GM19455 (cell line): ENCODE results near the gene ZNF30.
A peak's percentile ranks its signal among the peaks of the same experiment; 100 is the strongest.
"Not testable (repeated sequence)": the region's sequence is repeated elsewhere in the genome, so short reads cannot be mapped to it uniquely, and the experiment has no call there.

ENCODE experiments used
- ATAC-seq: cut with Tn5 transposase; IDR thresholded peaks from one replicate; pipeline ENCODE4 v1.9.1; 2021; ENCODE audit not compliant: unreplicated experiment

Gene ZNF30

DNA sequence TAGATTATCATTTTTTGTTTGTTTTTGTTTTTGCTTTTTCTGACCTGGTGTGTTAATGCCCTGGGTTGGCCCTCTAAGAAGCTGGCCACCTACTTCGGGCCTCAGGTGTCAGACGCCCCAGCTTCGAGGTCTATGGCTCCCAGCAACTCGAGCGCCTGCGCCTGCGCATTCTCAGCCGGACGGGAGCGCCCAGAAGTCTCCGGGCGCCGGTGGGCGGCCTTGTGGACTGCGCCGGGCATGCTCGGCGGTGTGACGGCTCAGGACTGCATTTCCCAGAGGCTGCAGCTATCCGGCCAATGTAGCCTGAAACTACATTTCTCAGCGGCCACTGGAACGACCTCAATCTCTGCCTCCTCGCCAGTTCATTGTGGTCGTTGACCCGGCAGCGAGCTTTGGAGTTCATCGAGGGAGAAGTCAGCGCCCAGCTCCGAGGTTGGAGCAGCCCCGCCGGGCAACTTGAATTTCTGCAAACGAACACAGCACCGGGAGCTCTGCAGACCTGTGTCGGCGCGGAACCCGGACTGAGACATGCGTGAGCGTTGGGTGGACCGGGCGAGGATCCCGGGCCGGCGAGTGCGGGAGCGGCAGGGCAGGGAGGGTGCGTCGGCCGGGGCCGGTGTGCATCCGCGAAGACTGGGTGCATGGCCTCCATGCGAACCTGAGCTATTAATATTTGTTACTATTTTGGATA is at the start of gene ZNF30:
TSS of gene ZNF30 (plus strand) at position 219 of the 691 bp plus-strand sequence. CDS start 3,045 bp downstream, outside the sequence.
- ATAC-seq = peak; percentile 86

DNA sequence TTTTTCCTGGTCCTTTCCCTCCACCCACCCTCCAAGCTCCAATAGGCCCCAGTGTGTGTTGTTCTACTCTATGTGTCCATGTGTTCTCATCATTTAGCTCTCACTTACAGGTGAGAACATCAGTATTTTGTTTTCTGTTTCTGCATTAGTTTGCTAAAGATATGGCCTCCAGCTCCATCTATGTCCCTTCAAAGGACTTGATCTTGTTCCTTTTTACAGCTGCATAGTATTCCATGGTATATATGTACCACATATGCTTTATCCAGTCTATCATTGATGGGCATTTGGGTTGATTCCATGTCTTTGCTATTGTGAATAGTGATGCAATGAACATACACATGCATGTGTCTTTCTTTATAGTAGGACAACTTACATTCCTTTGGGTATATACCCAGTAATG is 47.1 kb upstream of the ZNF30 start:
- no peak for ATAC-seq

DNA sequence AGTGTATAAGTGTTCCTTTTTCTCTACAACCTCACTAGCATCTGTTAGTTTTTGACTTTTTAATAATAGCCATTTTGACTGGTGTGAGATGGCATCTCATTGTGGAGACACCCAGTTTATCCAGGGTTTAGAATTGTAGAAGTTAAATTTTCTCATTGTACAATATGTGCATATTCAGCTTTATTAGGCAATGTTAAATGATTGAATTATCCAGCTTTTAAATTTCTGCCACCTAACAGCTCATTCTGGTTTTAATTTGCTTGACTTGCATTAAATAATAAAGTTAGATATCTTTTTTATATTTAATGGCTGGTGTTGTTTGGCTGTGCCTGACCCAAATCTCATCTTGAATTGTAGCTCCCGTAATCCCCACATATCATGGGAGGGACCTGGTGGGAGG is 46.7 kb upstream of the ZNF30 start:
- ATAC-seq = no peak

DNA sequence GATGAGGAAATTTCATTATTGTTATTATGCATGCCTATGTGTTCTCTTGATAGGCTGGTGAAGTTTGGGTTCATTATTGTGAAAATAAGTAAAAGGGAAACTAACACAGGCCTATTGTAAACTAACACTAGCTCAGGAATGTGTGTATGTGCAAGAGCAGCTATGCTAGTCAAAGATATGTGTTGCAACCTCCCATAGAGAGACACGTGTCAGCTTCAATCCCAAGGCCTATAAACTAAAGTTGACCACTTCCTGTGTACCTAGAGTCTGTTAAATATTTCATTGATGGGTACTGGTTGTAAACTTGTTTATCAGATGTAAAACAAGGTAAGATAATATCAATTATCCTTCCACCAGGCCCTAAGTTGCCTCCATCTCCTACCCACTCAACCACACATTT is 44.7 kb upstream of the ZNF30 start:
- no peak for ATAC-seq

DNA sequence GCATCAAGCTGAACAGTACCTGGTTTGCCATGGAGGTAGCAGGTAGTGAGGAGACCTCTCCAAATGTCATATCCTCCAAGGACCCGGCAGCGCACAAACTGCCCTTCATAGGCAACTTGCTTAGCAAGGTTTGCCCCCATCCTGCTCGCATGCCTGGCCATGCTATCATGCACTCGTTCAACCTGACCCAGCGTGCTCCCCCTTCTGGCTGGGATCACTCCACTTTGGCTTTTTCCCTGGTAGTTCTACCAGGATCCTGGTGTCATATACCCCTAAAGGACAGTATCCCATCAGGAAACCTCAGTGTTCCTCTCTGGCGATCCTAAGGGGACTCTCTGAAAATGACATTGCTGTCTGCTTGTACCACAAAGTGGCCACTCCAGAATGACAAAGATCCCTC is 38.6 kb upstream of the ZNF30 start:
- ATAC-seq = no peak

DNA sequence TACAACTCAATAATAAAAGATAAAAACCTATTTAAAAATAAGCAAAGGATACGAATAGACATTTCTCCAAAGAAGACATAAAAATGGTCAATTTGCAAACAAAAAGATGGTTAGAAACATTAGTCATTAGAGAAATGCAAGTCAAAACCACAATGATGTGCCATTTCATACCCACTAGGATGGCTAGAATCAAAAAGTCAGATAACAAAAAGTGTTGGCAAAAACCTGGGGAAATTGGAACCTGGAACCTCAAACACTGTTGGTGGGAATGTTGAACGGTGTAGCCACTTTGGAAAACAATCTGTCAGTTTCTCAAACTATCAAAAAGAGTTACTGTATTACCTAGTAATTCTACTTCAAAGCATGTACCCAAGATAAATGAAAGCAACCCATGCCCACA is 26.5 kb upstream of the ZNF30 start:
- ATAC-seq = no peak

DNA sequence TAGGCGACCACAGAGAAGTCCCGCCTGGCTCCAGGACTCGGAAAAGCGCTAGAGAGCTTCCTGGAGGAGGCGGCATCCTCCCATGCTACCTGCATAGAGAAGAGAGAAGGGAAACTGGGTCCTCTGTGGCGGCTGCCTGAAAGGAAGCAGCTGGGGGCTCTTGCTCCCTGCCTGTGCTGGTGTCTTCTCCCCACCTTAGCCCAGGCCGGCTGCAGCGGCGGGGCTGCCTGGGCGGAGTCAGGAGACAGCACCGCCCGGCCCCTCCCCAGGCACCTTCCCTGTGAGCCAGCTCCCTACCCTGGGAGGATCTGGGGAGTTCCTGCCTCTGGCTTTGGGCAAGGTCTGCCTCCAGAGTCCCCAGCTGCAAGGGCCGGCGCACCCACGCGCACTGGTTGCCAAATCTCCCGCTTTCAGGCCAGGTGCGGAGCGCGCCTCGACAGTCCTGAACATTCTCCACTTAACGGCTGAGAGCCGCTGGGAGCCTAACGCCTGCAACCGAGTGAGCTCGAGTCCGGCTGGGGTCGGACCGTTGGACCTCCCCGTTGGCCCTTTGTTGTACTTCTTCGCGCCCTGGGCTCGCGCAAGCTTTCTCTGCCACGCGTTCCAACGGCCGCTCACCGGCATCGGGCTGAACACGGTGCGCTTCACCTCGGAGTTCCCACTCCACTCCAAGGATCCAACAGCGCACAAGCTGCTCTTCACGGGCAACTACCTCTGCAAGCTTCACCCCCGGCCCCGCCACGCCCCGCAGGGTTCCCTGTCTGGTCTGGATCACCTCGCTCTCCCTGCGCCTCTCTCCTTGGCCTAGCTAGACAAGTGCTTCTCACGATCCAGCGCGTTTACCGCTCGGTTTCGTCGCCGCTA is 21.8 kb upstream of the ZNF30 start:
- ATAC-seq = no peak

DNA sequence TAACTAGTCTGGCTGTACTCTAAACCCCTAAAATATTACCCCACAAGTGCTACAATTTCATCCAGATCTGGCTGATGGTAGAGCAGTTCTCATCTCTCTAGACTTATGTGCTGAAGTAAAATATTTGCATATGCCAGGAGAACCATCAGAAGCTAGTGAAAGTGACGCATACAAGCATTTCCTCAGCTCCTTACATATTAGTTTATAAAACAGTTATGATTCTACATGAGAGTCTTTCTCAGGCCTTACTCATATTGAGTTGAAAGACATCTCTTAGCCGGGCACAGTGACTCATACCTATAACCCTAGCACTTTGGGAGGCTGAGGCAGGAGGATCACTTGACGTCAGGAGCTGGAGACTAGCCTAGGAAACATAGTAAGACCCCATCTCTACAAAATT is 15.9 kb upstream of the ZNF30 start:
- ATAC-seq = no peak

DNA sequence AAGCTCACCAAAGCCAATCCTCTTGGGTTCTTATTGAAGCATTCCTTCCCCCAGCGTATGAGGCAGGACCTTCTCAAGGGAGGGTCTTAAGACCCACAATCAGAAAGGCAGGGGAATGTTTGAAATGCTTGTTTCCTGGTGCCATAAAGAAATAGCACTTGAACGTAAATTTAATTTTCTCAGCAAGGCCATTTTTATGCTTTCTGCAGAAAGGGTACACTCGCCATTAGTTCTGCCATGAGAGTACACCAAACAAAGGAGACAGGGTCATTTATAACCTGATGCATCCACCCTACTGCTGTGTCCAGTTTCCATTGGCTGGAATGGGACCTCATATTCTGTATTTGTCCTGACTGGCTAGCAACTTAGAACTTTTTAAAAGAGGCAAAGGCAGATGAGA is 9.6 kb upstream of the ZNF30 start:
- not testable (repeated sequence) for ATAC-seq

DNA sequence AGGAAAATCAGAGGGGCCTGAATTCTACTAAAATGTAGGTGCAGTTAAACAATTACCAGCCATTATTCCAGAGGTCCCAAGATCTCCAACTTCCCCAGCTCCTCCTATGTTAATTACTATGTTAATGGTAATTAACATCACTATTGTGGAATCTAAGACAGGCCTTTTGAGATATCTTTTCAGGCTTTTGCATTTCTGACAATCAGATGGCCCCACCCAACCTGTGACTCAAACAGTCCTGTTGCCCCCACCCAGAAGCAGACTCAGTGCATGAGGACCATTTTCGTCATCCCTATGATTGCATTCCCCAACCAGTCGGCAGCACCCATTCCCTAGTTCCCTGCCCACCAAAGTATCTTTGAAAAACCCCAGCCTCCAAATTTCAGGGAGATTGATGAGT is 8.5 kb upstream of the ZNF30 start:
- ATAC-seq = no peak

DNA sequence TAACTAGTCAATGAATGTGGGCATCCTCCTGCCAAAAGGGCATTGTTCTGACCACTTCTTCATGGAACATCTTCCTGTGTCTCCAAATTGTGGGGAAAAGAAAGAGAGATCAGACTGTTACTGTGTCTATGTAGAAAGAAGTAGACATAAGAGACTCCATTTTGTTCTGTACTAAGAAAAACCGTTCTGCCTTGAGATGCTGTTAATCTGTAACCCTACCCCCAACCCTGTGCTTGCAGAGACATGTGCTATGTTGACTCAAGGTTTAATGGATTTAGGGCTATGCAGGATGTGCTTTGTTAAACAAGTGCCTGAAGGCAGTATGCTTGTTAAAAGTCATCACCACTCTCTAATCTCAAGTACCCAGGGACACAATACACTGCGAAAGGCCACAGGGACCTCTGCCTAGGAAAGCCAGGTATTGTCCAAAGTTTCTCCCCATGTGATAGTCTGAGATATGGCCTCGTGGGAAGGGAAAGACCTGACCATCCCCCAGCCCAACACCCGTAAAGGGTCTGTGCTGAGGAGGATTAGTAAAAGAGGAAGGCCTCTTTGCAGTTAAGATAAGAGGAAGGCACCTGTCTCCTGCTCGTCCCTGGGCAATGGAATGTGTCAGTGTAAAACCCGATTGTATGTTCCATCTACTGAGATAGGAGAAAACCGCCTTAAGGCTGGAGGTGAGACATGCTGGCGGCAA is 6.5 kb upstream of the ZNF30 start:
- ATAC-seq = not testable (repeated sequence)

DNA sequence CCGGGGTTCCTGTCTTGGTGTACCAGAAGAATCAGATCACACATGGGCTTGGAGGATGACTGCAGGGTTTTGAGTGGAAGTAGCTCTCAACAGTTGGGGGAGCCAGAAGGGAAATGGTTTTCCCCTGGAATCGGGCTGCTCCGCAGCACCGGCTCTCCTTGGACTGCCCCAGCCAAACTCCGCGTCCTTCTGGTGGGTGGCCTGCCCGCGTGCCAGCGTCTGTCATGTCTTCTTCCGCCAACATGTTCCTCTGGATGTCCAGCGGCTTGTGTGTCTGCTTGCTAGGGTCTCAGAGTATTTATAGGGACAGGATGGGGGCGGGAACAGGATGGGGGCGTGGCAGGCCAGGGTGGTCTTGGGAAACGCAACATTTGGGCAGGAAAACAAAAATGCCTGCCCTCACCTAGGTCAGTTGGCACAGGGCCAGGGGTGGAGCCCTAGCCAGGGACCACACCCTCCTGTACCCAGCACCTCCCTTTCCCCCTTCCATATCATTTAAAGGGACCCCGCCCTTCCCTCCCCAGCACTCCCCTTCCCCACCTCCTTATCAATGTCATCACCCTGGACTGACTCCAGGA is 1.3 kb upstream of the ZNF30 start:
- ATAC-seq = no peak

DNA sequence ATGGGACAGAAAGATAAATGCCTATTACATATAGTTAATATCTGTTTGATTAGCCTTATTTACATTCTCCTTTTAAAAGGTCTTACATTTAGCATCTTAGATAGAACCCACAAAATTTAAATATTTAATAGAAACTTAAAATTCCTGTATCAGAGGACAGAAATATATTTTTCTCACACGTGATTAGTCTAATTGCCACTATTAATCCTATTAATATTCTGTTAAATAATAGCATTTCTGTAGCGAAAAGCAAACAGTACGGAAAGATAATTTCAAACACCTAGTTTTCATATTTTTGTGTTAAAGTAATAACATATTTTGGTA is 380 bp upstream of the ZNF30 start:
- ATAC-seq = no peak

DNA sequence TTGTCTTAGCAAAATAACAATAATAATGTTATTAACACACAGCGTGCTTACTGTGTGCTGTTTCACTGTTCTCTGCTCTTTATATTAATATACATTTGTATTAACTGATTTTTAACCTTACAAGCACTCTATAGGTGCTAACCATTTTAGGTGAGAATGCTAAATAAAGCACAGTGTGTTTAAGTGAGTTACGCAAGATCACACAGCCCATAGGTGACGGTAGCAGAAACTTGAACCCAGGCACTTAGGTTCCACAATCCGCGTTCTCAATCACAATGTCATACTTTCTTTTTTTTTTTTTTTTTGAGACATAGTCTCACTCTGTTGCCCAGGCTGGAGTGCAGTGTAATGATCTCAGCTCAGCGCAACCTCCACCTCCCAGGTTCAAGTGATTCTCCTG is 5.8 kb downstream of the ZNF30 start:
- ATAC-seq = no peak

DNA sequence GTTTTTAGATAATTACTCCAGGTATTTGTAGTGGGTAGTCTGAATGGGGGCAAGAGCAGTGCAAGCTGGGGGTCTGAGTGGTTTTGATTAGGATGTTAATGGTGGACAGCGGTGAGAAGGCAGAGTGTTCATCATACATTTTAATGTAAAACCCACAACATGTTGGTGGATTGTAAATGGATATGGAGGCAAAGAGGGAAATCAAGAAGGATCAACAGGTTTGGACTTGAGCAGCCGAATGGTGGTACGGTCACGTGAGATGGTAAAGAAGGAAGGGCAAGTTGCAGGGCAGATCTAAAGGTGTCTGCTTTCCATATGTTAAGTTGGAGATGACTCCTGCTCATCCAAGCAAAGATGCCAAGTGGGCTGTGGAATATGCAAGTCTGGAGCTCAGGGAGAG is 9.5 kb downstream of the ZNF30 start:
- ATAC-seq = no peak

DNA sequence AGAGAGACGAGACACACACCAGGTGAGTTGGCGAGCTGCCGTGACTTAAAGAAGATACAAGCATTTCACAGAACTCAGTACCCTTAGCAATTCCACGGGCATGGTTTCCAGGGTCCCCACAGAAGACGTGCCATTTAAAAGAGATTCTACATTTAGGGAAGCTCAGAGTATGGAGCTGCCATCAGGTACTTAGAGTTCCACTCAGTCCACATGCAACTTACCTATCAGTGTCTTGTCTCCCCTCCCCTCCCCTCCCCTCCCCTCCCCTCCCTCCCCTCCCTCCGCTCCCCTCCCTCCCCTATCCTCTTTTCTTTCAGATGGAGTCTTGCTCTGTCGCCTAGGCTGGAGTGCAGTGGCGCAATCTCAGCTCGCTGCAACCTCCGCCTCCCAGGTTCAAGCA is 12.2 kb downstream of the ZNF30 start:
- no peak for ATAC-seq

DNA sequence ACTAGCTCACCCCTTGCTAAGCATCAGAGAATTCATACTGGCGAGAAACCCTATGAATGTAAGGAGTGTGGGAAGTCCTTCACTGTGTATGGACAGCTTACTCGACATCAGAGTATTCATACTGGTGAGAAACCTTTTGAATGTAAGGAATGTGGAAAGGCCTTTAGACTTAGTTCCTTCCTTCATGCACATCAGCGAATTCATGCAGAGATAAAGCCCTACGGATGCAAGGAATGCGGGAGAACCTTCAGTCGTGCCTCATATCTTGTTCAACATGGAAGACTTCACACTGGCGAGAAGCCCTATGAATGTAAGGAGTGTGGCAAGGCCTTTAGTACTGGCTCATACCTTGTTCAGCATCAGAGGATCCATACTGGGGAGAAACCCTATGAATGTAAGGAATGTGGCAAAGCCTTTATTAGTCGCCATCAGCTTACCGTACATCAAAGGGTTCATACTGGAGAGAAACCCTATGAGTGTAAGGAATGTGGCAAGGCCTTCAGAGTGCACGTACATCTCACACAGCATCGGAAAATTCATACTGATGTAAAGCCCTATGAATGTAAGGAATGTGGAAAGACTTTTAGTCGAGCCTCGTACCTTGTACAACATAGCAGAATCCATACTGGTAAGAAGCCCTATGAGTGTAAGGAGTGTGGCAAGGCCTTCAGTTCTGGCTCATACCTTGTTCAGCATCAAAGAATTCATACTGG is 17.3 kb downstream of the ZNF30 start:
- no peak for ATAC-seq

DNA sequence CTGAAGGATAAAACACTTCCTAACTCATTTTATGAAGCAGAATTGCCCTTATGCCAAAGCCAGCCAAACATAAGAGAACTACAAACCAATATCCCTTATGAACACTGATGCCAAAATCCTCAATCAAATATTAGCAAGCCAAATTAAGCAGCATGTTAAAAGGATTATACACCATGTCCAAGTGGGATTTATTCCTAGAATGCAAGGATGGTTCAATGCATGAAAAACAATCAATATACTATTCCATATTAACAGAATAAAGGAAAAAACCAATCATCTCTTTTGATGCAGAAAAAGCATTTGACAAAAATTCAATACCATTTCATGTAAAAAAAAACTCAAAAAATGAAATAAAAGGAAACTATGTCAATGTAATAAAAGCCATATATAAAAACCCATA is 26.4 kb downstream of the ZNF30 start:
- ATAC-seq = no peak

DNA sequence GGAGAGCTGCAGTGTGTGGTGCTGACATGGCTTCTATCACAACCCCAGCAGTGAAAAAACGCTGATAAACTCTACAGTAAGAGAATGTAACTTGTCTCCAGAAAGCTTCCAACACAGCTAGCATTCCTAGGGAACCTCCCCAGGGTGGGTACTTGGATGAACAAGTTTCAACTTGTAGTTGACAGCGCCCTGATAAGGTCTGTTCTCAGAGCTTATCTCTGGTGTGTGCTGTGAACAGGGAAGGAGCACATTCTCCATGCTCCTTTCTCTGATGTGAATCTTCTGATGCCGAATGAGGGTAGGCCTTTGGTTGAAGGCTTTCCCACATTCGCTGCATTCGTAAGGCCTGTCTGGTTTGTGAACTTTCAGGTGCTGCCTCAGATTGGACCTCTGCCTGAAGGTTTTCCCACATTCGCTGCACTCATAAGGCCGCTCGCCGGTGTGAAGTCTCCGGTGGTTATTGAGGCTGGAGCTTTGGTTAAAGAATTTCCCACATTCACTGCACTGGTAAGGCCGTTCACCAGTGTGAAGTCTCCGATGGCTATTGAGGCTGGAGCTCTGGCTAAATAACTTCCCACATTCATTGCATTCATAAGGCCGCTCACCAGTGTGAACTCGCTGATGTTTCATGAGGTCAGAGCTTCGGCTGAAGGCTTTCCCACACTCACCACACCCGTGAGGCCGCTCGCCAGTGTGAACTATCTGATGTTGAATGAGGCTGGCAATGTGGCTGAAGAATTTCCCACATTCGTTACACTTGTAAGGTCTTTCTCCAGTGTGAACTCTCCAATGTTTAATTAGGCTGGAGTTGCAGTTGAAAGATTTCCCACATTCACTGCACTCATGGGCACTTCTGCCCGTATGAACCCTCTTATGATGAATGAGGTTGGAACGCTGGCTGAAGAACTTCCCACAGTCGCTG is 31.4 kb downstream of the ZNF30 start:
- ATAC-seq = no peak

DNA sequence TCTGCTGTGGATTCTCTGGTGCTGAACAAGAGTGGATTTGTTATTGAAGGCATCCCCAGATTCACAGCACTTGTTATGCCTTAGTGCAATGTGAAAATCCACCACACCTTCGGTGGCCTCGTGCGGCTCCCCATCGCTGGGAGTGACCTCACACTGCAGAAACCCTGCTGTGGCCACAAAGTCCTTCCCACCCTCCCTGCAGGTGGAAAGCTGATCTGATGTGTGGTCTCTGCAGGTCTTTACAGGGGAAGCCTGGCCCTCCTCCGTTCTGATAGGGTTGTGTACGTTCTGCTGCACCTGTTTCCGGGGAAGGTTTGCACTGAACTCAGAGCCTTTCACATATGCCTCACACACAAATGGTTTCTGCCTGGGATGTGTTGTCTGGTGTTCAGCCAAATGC is 32.3 kb downstream of the ZNF30 start:
- no peak for ATAC-seq
